H1 (cell line): ENCODE data around the gene PPM1F.

ENCODE experiments used
- CREB1 ChIP-seq: IDR thresholded peaks from 2 replicates; pipeline ENCODE4 v1.6.1; 2012; ENCODE audit warnings: inconsistent platforms
- MAX ChIP-seq: IDR thresholded peaks from 2 replicates; pipeline ENCODE4 v1.6.1; 2012; ENCODE audit warnings: inconsistent platforms
- POLR2A ChIP-seq, 2 experiments: IDR thresholded peaks; 1 replicate in 1 of 2; 2 replicates in 1 of 2; pipeline ENCODE4 v1.6.1; 2011; ENCODE audit warnings: low read depth in 2 of 2, low read length in 2 of 2, mild to moderate bottlenecking in 2 of 2; ENCODE audit errors: control extremely low read depth in 1 of 2
- POLR2AphosphoS5 ChIP-seq: IDR thresholded peaks from 2 replicates; pipeline ENCODE4 v1.6.1; 2011; ENCODE audit warnings: low read depth, low read length
- TAF1 ChIP-seq: IDR thresholded peaks from 2 replicates; pipeline ENCODE4 v1.6.1; 2011; ENCODE audit warnings: mild to moderate bottlenecking, low read depth, low read length

GRCh38 chr22:21920341-21921183 lies 32.1 kb downstream of the PPM1F start:
- TF ChIP-seq POLR2AphosphoS5: no peak
- TF ChIP-seq MAX: no peak
- no peak for TF ChIP-seq POLR2A (IDR thresholded peaks at IDR 0.05; ENCODE audit: control extremely low read depth in 1 of 2, low read depth in 2 of 2, low read length in 2 of 2)
- no peak for TF ChIP-seq TAF1
- no peak for TF ChIP-seq CREB1
